ENCODE results near the gene ST14. TPM values are rescaled to one million over a fixed set of nuclear protein-coding genes. Genes with fewer than 3 reads are reported as not detected.

Gene ST14
- total and polyA plus RNA-seq, 2 donors (not counting 3 experiments of a cell fraction or from before 2014, with no cell fraction given), result 0.08 TPM; not detected in 1

- no peak overlapping the region for H3K27ac ChIP-seq (ENCODE audit: insufficient read depth, low read depth, low read length)
- no peaks in the 10 kb centered on the region for H3K27me3 ChIP-seq (ENCODE audit: control insufficient read depth in 2 of 2, insufficient read depth in 2 of 2, low read length in 2 of 2)
- intact Hi-C loops (cut with micrococcal nuclease) (no loop called here), dilution Hi-C loops (cut with MboI; ENCODE audit: extremely low pct_ligation_motif_present, low sequenced_read_pairs) (no loop called here)
- TF ChIP-seq EZH2 (IDR thresholded peaks at IDR 0.05; ENCODE audit: borderline replicate concordance, low read depth, low read length, severe bottlenecking) (no peak), POLR2A (IDR thresholded peaks at IDR 0.05; ENCODE audit: low read depth, low read length) (no peak), FOS (IDR thresholded peaks at IDR 0.05; ENCODE audit: borderline replicate concordance, insufficient read depth, low read length) (no peak), CTCF (IDR thresholded peaks at IDR 0.05; ENCODE audit: extremely low read depth in 1 of 2, insufficient read depth in 1 of 2, low read depth in 1 of 2, low read length in 2 of 2) (no peak), GATA2 (IDR thresholded peaks at IDR 0.05; ENCODE audit: insufficient read depth, insufficient read length, low read depth, low read length) (no peak), MAX (IDR thresholded peaks at IDR 0.05; ENCODE audit: insufficient read depth, insufficient read length) (no peak), MYC (IDR thresholded peaks at IDR 0.05; ENCODE audit: low read depth, low read length) (no peak), POLR2AphosphoS5 (IDR thresholded peaks at IDR 0.05; ENCODE audit: insufficient read depth, low read depth, low read length) (no peak), JUN (IDR thresholded peaks at IDR 0.05; ENCODE audit: borderline replicate concordance, insufficient read depth, insufficient read length, low read depth) (no peak)
- peaks cover 8 to 14% of the 10 kb centered on the region in 2 experiments for H3K36me3 ChIP-seq (ENCODE audit: control insufficient read depth in 2 of 2, extremely low read depth in 1 of 2, insufficient read depth in 2 of 2, low read length in 2 of 2)
- no peak overlapping the region for H3K4me3 ChIP-seq (replicated peaks in 1 of 3; ENCODE audit: insufficient read depth in 1 of 3, low read depth in 1 of 3, low read length in 3 of 3)
- CTCF ChIA-PET, result no interaction called here
- no peak overlapping the region for H3K9ac ChIP-seq (replicated peaks; ENCODE audit: extremely low read depth, insufficient read depth, low read length)
- no peaks in the 10 kb centered on the region for H3K9me3 ChIP-seq (replicated peaks; ENCODE audit: control insufficient read depth, insufficient read depth, low read length)
- POLR2A ChIA-PET, result interaction anchor here (0.6 kb wide), 1 partner anchor 27 kb away, joined by 3 read pairs; no protein-coding TSS in a partner anchor
- no peak overlapping the region for H2AFZ ChIP-seq (ENCODE audit: low read depth, low read length)
- no peak for DNase-seq (ENCODE audit: low read depth, low spot score)
- peaks cover 6% of the 10 kb centered on the region for H3K4me1 ChIP-seq (ENCODE audit: control insufficient read depth, extremely low read depth, insufficient read depth, low read length)
- no peaks in the 10 kb centered on the region for H4K20me1 ChIP-seq (replicated peaks; ENCODE audit: control insufficient read depth, extremely low read depth, insufficient read depth, low read length)
- FAIRE-seq, result no peak
- no peak overlapping the region for H3K4me2 ChIP-seq (ENCODE audit: insufficient read depth, low read length)
- BruUV-seq (replicated peaks), result no TSS peak
- H3K9me1 ChIP-seq (replicated peaks; ENCODE audit: control insufficient read depth, extremely low read depth, insufficient read depth, low read length), result no peaks in the 10 kb centered on the region
- H3K79me2 ChIP-seq (ENCODE audit: control insufficient read depth, insufficient read depth, low read length), result no peaks in the 10 kb centered on the region
These were observed 10.7 kb upstream of the ST14 start for GRCh38 chr11:130148796-130149326.
